ENCODE results near the gene CWH43. TPM values are rescaled to one million over a fixed set of nuclear protein-coding genes. Genes with fewer than 3 reads are reported as not detected.

The CWH43 gene
- polyA plus RNA-seq, 1 donor from 2014 or later = not detected

- H3F3A ChIP-seq (ENCODE audit: insufficient read depth, low read length, poor library complexity, severe bottlenecking) = no peaks in the 10 kb centered on the region
- TF ChIP-seq EZH2 (IDR thresholded peaks at IDR 0.05; ENCODE audit: borderline replicate concordance, insufficient read depth, low read length, poor library complexity, severe bottlenecking) (no peak), POLR2AphosphoS5 (IDR thresholded peaks at IDR 0.05) (no peak), MXI1 (conservative IDR thresholded peaks at IDR 0.05; ENCODE audit: poor library complexity, severe bottlenecking) (no peak), TAF1 (IDR thresholded peaks at IDR 0.05; ENCODE audit: low read depth) (no peak), REST (IDR thresholded peaks at IDR 0.05; ENCODE audit: borderline replicate concordance) (no peak), SMC3 (conservative IDR thresholded peaks at IDR 0.05; ENCODE audit: poor library complexity) (no peak), RAD21 (conservative IDR thresholded peaks at IDR 0.05) (no peak), EP300 (conservative IDR thresholded peaks at IDR 0.05; ENCODE audit: poor library complexity, severe bottlenecking) (no peak)
- TF ChIP-seq, protein P1, sequence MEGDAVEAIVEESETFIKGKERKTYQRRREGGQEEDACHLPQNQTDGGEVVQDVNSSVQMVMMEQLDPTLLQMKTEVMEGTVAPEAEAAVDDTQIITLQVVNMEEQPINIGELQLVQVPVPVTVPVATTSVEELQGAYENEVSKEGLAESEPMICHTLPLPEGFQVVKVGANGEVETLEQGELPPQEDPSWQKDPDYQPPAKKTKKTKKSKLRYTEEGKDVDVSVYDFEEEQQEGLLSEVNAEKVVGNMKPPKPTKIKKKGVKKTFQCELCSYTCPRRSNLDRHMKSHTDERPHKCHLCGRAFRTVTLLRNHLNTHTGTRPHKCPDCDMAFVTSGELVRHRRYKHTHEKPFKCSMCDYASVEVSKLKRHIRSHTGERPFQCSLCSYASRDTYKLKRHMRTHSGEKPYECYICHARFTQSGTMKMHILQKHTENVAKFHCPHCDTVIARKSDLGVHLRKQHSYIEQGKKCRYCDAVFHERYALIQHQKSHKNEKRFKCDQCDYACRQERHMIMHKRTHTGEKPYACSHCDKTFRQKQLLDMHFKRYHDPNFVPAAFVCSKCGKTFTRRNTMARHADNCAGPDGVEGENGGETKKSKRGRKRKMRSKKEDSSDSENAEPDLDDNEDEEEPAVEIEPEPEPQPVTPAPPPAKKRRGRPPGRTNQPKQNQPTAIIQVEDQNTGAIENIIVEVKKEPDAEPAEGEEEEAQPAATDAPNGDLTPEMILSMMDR (IDR thresholded peaks at IDR 0.05; ENCODE audit: poor library complexity, severe bottlenecking) = no peak
- no peak overlapping the region for H2AFZ ChIP-seq (ENCODE audit: low read depth, low read length)
- no peaks in the 10 kb centered on the region for H4K20me1 ChIP-seq (ENCODE audit: insufficient read depth)
- H3K4me2 ChIP-seq (ENCODE audit: low read length) = no peak overlapping the region
- no peak overlapping the region for H3K4me3 ChIP-seq (ENCODE audit: low read length)
- H3K36me3 ChIP-seq (ENCODE audit: insufficient read depth, low read length) = no peaks in the 10 kb centered on the region
- no peak overlapping the region for H3K27ac ChIP-seq (ENCODE audit: low read length)
- H3K9me2 ChIP-seq (ENCODE audit: insufficient read depth, low read length) = no peaks in the 10 kb centered on the region
- no peaks in the 10 kb centered on the region for H3K27me3 ChIP-seq (ENCODE audit: insufficient read depth, low read depth, low read length)
- no peaks in the 10 kb centered on the region for H3K9me3 ChIP-seq (ENCODE audit: low read length)
- no peak overlapping the region for H3K9ac ChIP-seq (ENCODE audit: low read length)
- no peaks in the 10 kb centered on the region for H3K79me2 ChIP-seq (replicated peaks; ENCODE audit: insufficient read depth, low read length)
Observed at GRCh38 chr4:48938831-48939230, 47.2 kb upstream of the CWH43 start.

DNA sequence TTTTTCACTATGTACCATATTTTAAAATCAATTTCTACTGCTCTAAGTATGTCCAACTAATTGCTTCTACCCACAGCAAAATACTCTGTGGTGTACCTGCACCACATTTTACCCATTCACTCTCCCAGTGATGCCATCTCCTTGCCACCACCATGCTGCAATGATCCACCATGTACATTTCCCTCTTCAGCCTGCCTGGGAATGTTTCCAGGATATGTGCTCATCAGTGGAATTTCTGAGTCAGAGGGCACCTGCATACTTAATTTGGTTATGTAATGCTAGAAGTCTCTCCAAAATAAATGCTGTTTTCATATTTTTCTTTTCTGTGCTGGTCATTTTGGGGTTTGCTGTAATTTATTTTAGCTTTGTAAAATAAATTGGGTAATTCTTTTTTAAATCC is 46.3 kb upstream of the CWH43 start:
- H3K27ac ChIP-seq (ENCODE audit: low read length) = no peak overlapping the region
- H3K9me3 ChIP-seq (ENCODE audit: low read length) = no peaks in the 10 kb centered on the region
- H3K4me2 ChIP-seq (ENCODE audit: low read length) = no peak overlapping the region
- H3K27me3 ChIP-seq (ENCODE audit: insufficient read depth, low read depth, low read length) = no peaks in the 10 kb centered on the region
- H3K9ac ChIP-seq (ENCODE audit: low read length) = no peak overlapping the region
- H3K9me2 ChIP-seq (ENCODE audit: insufficient read depth, low read length) = no peaks in the 10 kb centered on the region
- no peaks in the 10 kb centered on the region for H4K20me1 ChIP-seq (ENCODE audit: insufficient read depth)
- H3K4me3 ChIP-seq (ENCODE audit: low read length) = no peak overlapping the region
- H3K79me2 ChIP-seq (replicated peaks; ENCODE audit: insufficient read depth, low read length) = no peaks in the 10 kb centered on the region
- no peak overlapping the region for H2AFZ ChIP-seq (ENCODE audit: low read depth, low read length)
- no peak for TF ChIP-seq EP300 (conservative IDR thresholded peaks at IDR 0.05; ENCODE audit: poor library complexity, severe bottlenecking)
- no peak for TF ChIP-seq REST (IDR thresholded peaks at IDR 0.05; ENCODE audit: borderline replicate concordance)
- TF ChIP-seq, protein P1 (IDR thresholded peaks at IDR 0.05; ENCODE audit: poor library complexity, severe bottlenecking) = no peak
- TF ChIP-seq RAD21 (conservative IDR thresholded peaks at IDR 0.05) = no peak
- no peak for TF ChIP-seq MXI1 (conservative IDR thresholded peaks at IDR 0.05; ENCODE audit: poor library complexity, severe bottlenecking)
- no peak for TF ChIP-seq EZH2 (IDR thresholded peaks at IDR 0.05; ENCODE audit: borderline replicate concordance, insufficient read depth, low read length, poor library complexity, severe bottlenecking)
- no peak for TF ChIP-seq TAF1 (IDR thresholded peaks at IDR 0.05; ENCODE audit: low read depth)
- TF ChIP-seq POLR2AphosphoS5 (IDR thresholded peaks at IDR 0.05) = no peak
- no peaks in the 10 kb centered on the region for H3F3A ChIP-seq (ENCODE audit: insufficient read depth, low read length, poor library complexity, severe bottlenecking)
- H3K36me3 ChIP-seq (ENCODE audit: insufficient read depth, low read length) = no peaks in the 10 kb centered on the region

All from neural cell (in vitro differentiated cells).